Right atrium auricular region (tissue), 2 donors: ENCODE results near the gene ITPR2. TPM values are rescaled to one million over a fixed set of nuclear protein-coding genes. Genes with fewer than 3 reads are reported as not detected.

Experiments used
- DNase-seq: peaks from one replicate; pipeline ENCODE4 v3.0.0-alpha.2; 2019; ENCODE audit warnings: low spot score
- H3K27ac ChIP-seq, 2 donors: fragments of 200-600 bp; sonication (generic); 1 replicate in 1 of 2; 2 replicates in 1 of 2; pipeline ENCODE4 v1.5.1; 2016 to 2019
- H3K27me3 ChIP-seq, 2 donors: fragments of 200-600 bp; sonication (generic); one replicate each; pipeline versions ENCODE4 v1.5.1 to v1.6.0; 2017 to 2019
- H3K36me3 ChIP-seq: fragments of 200-600 bp; sonication (generic); one replicate; pipeline ENCODE4 v1.5.1; 2016
- H3K4me1 ChIP-seq, 2 donors: fragments of 200-600 bp; sonication (generic); one replicate each; pipeline versions ENCODE4 v1.5.1 to v1.6.0; 2017 to 2019
- H3K4me3 ChIP-seq, 2 donors: fragments of 200-600 bp; sonication (generic); 1 replicate in 1 of 2; 2 replicates in 1 of 2; pipeline ENCODE4 v1.5.1; 2017 to 2019; ENCODE audit warnings: mild to moderate bottlenecking in 1 of 2, moderate library complexity in 1 of 2
- H3K9me3 ChIP-seq, 2 donors: fragments of 200-600 bp; sonication (generic); one replicate each; pipeline ENCODE4 v1.5.1; 2019
- total RNA-seq, 2 donors: library from RNA; depleted of rRNA; stranded (reverse); fragments of >200 nt; gene quantifications; one replicate each; pipeline ENCODE4 v1.1.0, GENCODE V29; 2016
- TF ChIP-seq, protein P1 (sequence below), 2 donors: fragments of 200-600 bp; sonication (generic); IDR thresholded peaks; one replicate each; pipeline ENCODE4 v1.5.1; 2019; ENCODE audit warnings: antibody characterized with exemption in 2 of 2

The ITPR2 gene
- total RNA-seq, 2 donors from 2014 or later = 13.0 to 20.7 TPM

DNA sequence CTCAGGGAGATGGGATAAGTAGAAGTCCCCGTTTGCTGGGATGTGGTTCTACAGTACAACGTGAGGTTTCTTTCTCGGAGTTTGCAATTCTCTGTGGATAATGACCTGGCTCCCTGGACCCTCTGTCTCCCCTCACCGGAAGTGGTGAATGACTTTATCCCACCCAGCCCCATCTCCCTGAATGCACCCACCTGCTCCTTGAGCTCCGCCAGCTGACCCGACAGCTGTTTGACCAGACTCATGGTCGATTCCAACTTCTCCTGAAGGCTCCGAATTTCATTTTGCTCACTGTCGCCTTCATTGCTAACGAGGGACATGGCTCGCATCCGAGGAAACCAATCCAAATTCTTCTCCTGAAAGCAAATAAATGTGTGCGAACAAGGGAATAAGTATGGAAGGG, 493.0 kb downstream of the ITPR2 start:
- Histone ChIP-seq H3K4me1 (peaks cover 0 to 4% of the 10 kb centered on the region in 2 donors), H3K4me3 (no peak overlapping the region), H3K36me3 (no peaks in the 10 kb centered on the region), H3K9me3 (no peaks in the 10 kb centered on the region), H3K27ac (no peak overlapping the region), H3K27me3 (no peaks in the 10 kb centered on the region)
- DNase-seq = no peak
- TF ChIP-seq, protein P1, sequence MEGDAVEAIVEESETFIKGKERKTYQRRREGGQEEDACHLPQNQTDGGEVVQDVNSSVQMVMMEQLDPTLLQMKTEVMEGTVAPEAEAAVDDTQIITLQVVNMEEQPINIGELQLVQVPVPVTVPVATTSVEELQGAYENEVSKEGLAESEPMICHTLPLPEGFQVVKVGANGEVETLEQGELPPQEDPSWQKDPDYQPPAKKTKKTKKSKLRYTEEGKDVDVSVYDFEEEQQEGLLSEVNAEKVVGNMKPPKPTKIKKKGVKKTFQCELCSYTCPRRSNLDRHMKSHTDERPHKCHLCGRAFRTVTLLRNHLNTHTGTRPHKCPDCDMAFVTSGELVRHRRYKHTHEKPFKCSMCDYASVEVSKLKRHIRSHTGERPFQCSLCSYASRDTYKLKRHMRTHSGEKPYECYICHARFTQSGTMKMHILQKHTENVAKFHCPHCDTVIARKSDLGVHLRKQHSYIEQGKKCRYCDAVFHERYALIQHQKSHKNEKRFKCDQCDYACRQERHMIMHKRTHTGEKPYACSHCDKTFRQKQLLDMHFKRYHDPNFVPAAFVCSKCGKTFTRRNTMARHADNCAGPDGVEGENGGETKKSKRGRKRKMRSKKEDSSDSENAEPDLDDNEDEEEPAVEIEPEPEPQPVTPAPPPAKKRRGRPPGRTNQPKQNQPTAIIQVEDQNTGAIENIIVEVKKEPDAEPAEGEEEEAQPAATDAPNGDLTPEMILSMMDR (IDR thresholded peaks at IDR 0.05) = no peak

DNA sequence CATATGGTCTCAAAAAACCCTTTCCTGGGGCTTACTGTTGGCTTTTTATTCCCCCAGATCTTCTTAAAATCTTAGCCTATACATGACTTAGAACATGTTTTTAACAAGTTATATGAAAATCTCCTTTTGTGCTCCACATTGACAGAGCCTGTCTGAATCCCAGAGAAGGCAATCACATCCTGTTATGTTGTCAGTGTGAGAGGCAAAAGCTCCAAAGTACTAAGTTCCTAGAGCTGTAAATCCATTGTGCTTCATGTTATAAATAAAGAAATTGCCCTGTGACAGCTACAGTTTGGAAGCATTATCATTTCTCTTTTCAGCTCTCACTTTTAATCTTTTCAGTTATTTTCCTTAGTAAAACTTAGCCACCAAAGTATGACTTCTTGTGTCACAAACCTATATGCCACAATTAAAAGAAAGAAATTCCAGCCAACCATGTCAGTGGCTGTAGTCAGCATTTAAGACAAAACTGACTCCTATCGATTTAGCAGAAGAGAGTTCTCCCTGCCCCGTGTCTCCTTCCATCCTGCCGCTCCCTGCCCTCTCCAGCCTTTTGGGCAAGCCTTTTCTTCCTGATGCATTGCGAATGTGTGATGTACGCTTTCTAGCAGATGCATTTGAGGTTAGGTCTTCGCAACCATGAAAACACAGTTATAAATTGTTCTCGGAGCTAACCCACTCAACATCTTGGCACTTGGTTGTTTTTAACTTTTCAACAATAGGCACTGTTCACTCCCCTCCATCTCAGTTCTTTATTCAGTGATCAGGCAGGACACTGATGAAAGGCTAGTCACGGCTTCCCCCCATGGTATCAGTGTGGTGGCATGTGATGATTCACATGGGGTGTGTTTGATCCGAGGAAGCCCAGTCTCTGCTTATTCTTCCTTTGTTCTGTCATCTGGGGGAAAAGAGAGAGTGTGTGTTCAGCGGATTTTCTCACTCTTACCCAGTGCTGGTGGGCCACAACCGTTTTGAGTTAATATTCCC, 494.1 kb downstream of the ITPR2 start:
- no peaks in the 10 kb centered on the region for H3K36me3 ChIP-seq
- DNase-seq = no peak
- no peaks in the 10 kb centered on the region for H3K27me3 ChIP-seq
- H3K4me3 ChIP-seq = no peak overlapping the region
- TF ChIP-seq, protein P1 (IDR thresholded peaks at IDR 0.05) = no peak
- H3K9me3 ChIP-seq = no peaks in the 10 kb centered on the region
- H3K4me1 ChIP-seq = peaks cover 0 to 4% of the 10 kb centered on the region in 2 donors
- H3K27ac ChIP-seq = no peak overlapping the region

GRCh38 chr12:26335651-26336050, 497.3 kb downstream of the ITPR2 start:
- Histone ChIP-seq H3K36me3 (no peaks in the 10 kb centered on the region), H3K4me1 (peaks cover 0 to 4% of the 10 kb centered on the region in 2 donors), H3K4me3 (no peak overlapping the region), H3K9me3 (no peaks in the 10 kb centered on the region), H3K27ac (no peak overlapping the region), H3K27me3 (no peaks in the 10 kb centered on the region)
- TF ChIP-seq, protein P1 (IDR thresholded peaks at IDR 0.05) = no peak
- DNase-seq = no peak

GRCh38 chr12:26334621-26335124, 498.3 kb downstream of the ITPR2 start:
- Histone ChIP-seq H3K36me3 (no peaks in the 10 kb centered on the region), H3K9me3 (no peaks in the 10 kb centered on the region), H3K27ac (no peak overlapping the region), H3K27me3 (no peaks in the 10 kb centered on the region), H3K4me1 (peaks cover 0 to 4% of the 10 kb centered on the region in 2 donors), H3K4me3 (no peak overlapping the region)
- no peak for DNase-seq
- TF ChIP-seq, protein P1 (IDR thresholded peaks at IDR 0.05) = no peak

GRCh38 chr12:26331960-26332359, 501.0 kb downstream of the ITPR2 start:
- no peak overlapping the region for H3K27ac ChIP-seq
- H3K27me3 ChIP-seq = no peaks in the 10 kb centered on the region
- no peak overlapping the region for H3K4me3 ChIP-seq
- H3K9me3 ChIP-seq = no peaks in the 10 kb centered on the region
- TF ChIP-seq, protein P1 (IDR thresholded peaks at IDR 0.05) = no peak
- no peaks in the 10 kb centered on the region for H3K36me3 ChIP-seq
- no peaks in the 10 kb centered on the region for H3K4me1 ChIP-seq
- DNase-seq = no peak
